DND-41 (cell line): ENCODE measurements around the gene COL6A3.

Experiments used
- CTCF ChIP-seq: IDR thresholded peaks from 2 replicates; pipeline ENCODE4 v1.5.1; 2012; ENCODE audit warnings: borderline replicate concordance, low read length, moderate library complexity, mild to moderate bottlenecking; ENCODE audit not compliant: poor library complexity, severe bottlenecking; ENCODE audit errors: extremely low read depth
- EZH2 ChIP-seq: IDR thresholded peaks from 3 replicates; pipeline ENCODE4 v1.6.1; 2012; ENCODE audit warnings: borderline replicate concordance, low read depth, mild to moderate bottlenecking, moderate library complexity, low read length, inconsistent platforms; ENCODE audit not compliant: severe bottlenecking

GRCh38 chr2:237297421-237298150 lies 116.4 kb downstream of the COL6A3 start:
- TF ChIP-seq CTCF (no peak), EZH2 (no peak)
